Measurements from ENCODE around the gene CMSS1. TPM values are rescaled to one million over a fixed set of nuclear protein-coding genes. Genes with fewer than 3 reads are reported as not detected.
"Not testable (repeated sequence)": the region's sequence is repeated elsewhere in the genome, so short reads cannot be mapped to it uniquely, and the experiment has no call there.

The CMSS1 gene
- total RNA-seq, 6 experiments from 2014 or later = 10.1 to 14.6 (median 11.6) TPM

- TF ChIP-seq POLR2A (IDR thresholded peaks at IDR 0.05) (no peak), CTCF (IDR thresholded peaks at IDR 0.05) (no peak)
- DNase-seq (no peak), ATAC-seq (peak in 1 of 4 donors; percentile 29)
- 74% methylated on average over 6 of the region's 6 CpGs for WGBS (ENCODE audit: insufficient coverage, low coverage, low lambda C conversion rate, missing lambda C conversion rate)
- Histone ChIP-seq H3K27ac (peak overlapping the region in 1 of 3 donors; percentile 2), H3K27me3 (no peaks in the 10 kb centered on the region), H3K4me1 (no peaks in the 10 kb centered on the region), H3K9me3 (no peaks in the 10 kb centered on the region), H3K4me3 (no peak overlapping the region), H3K36me3 (no peaks in the 10 kb centered on the region)
- intact Hi-C loops (cut with DNase I) = no loop called here
These were observed 409.2 kb downstream of the CMSS1 start for GRCh38 chr3:100226712-100227429.

- no peaks in the 10 kb centered on the region for H3K36me3 ChIP-seq
- no peaks in the 10 kb centered on the region for H3K4me1 ChIP-seq
- no peaks in the 10 kb centered on the region for H3K27me3 ChIP-seq
- intact Hi-C loops (cut with DNase I) = no loop called here
- no peaks in the 10 kb centered on the region for H3K9me3 ChIP-seq
- no peak overlapping the region for H3K4me3 ChIP-seq
- TF ChIP-seq CTCF (IDR thresholded peaks at IDR 0.05) (no peak), POLR2A (IDR thresholded peaks at IDR 0.05) (no peak)
- ATAC-seq (no peak), DNase-seq (no peak)
- H3K27ac ChIP-seq = peak overlapping the region in 1 of 3 donors; percentile 2
- WGBS (ENCODE audit: insufficient coverage, low coverage, low lambda C conversion rate, missing lambda C conversion rate) = 75% methylated on average over 2 of the region's 2 CpGs
These were observed 409.9 kb downstream of the CMSS1 start for GRCh38 chr3:100227511-100227921.

GRCh38 chr3:100228247-100228646, 410.6 kb downstream of the CMSS1 start:
- no peak overlapping the region for H3K27ac ChIP-seq
- ATAC-seq (no peak), DNase-seq (no peak)
- H3K36me3 ChIP-seq = no peaks in the 10 kb centered on the region
- TF ChIP-seq CTCF (IDR thresholded peaks at IDR 0.05) (no peak), POLR2A (IDR thresholded peaks at IDR 0.05) (no peak)
- no peaks in the 10 kb centered on the region for H3K9me3 ChIP-seq
- WGBS (ENCODE audit: insufficient coverage, low coverage, low lambda C conversion rate, missing lambda C conversion rate) = 64% methylated on average over 1 of the region's 1 CpG
- intact Hi-C loops (cut with DNase I) = no loop called here
- no peaks in the 10 kb centered on the region for H3K4me1 ChIP-seq
- H3K4me3 ChIP-seq = no peak overlapping the region
- no peaks in the 10 kb centered on the region for H3K27me3 ChIP-seq

- WGBS (ENCODE audit: insufficient coverage, low coverage, low lambda C conversion rate, missing lambda C conversion rate) = 78% methylated on average over 3 of the region's 3 CpGs
- H3K36me3 ChIP-seq; H3K9me3 ChIP-seq; DNase-seq; H3K4me3 ChIP-seq; ATAC-seq; H3K27ac ChIP-seq; H3K4me1 ChIP-seq; H3K27me3 ChIP-seq; intact Hi-C loops (cut with DNase I): not testable (repeated sequence)
These were observed 411.5 kb downstream of the CMSS1 start for GRCh38 chr3:100229188-100229587.

GRCh38 chr3:100230710-100231109, 413.0 kb downstream of the CMSS1 start:
- TF ChIP-seq POLR2A (IDR thresholded peaks at IDR 0.05) = no peak
- no peak for TF ChIP-seq CTCF (IDR thresholded peaks at IDR 0.05)
- Histone ChIP-seq H3K27me3 (no peaks in the 10 kb centered on the region), H3K4me1 (no peaks in the 10 kb centered on the region), H3K9me3 (no peaks in the 10 kb centered on the region), H3K4me3 (no peak overlapping the region), H3K27ac (no peak overlapping the region), H3K36me3 (no peaks in the 10 kb centered on the region)
- 76% methylated on average over 3 of the region's 3 CpGs for WGBS (ENCODE audit: insufficient coverage, low coverage, low lambda C conversion rate, missing lambda C conversion rate)
- DNase-seq = no peak
- no peak for ATAC-seq
- intact Hi-C loops (cut with DNase I) = no loop called here

Small RNA genes lying within 50 kb of the gene (microRNA-seq; reads per million reads assigned to microRNA genes)
- gene MIR3921 = 0 reads per million in 2 donors

Small RNA genes lying within 50 kb of the gene (small RNA-seq; reads per million reads assigned to genes)
- 0 reads per million in 2 experiments for gene MIR3921

Other genes with a start within 250 kb of the CMSS1 start
- gene COL8A1, start 179.3 kb upstream of the CMSS1 start, total RNA-seq = 1 to 10 TPM in 2 of 6 experiments, under 1 TPM in 4; 0.56 to 1.5 (median 0.79) TPM

All from right lobe of liver (tissue), 6 donors.